Upper lobe of right lung (tissue), 1 donor: ENCODE measurements around the gene DBP. TPM values are rescaled to one million over a fixed set of nuclear protein-coding genes. Genes with fewer than 3 reads are reported as not detected.

Source experiments
- ATAC-seq: fragments of 200-7000 bp; cut with Tn5 transposase; one replicate; pipeline ENCODE4 v1.9.1; 2020; ENCODE audit warnings: mild to moderate bottlenecking, moderate library complexity
- DNase-seq: peaks from one replicate; pipeline ENCODE4 v3.0.0-alpha.2; 2020
- H3K27ac ChIP-seq: fragments of 200-600 bp; one replicate; pipeline ENCODE4 v1.8.0; 2022
- H3K27me3 ChIP-seq: fragments of 200-600 bp; one replicate; pipeline ENCODE4 v1.8.0; 2022; ENCODE audit warnings: mild to moderate bottlenecking
- H3K36me3 ChIP-seq: fragments of 200-600 bp; one replicate; pipeline ENCODE4 v1.8.0; 2022
- H3K4me1 ChIP-seq: fragments of 200-600 bp; one replicate; pipeline ENCODE4 v1.8.0; 2022
- H3K4me3 ChIP-seq: fragments of 200-600 bp; one replicate; pipeline ENCODE4 v1.8.0; 2022; ENCODE audit warnings: mild to moderate bottlenecking
- H3K9me3 ChIP-seq: fragments of 200-600 bp; one replicate; pipeline ENCODE4 v1.8.0; 2022
- intact Hi-C: fragments of 100-400 bp; cut with DNase I; formaldehyde crosslinking; loops from one replicate; pipeline ENCODE4 v1.11.0; 2022
- total RNA-seq: library from RNA; stranded (reverse); fragmentation: NEBNext Ultra II Directional; extraction: Animal tissue kit (Norgen Biotek cat#: 25700); gene quantifications from one replicate; pipeline ENCODE4 v1.2.1, GENCODE V29; 2021
- TF ChIP-seq, protein P1 (sequence below): fragments of 200-600 bp; IDR thresholded peaks from one replicate; pipeline ENCODE4 v1.8.0; 2022; ENCODE audit warnings: antibody characterized with exemption
- donor health status: DM: no; HTN: yes; CAD: no; lungs with severe emphysema.

The DBP gene
- total RNA-seq, 1 donor from 2014 or later: 17.7 TPM

DNA sequence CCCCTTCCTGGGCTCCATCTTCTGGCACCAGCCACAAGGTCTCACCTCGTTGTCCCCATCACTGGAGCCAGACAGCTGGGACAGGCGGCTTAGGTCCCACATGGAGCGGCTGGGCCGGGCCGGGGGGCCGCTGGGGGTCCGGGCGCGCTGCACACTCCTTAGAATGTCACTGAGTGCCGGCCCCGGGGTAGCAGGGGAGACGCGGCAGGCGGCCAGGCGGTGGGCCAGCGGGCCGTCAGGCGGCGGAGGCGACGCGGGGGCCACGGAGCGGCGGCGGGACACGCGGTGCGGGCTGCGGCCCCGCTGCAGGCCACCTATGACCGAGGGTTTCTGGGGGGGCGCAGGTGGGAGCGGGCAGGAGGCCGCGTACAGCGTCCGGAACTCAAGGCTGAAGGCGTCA, 33.7 kb downstream of the DBP start:
- Histone ChIP-seq H3K36me3 (no peaks in the 10 kb centered on the region), H3K9me3 (no peaks in the 10 kb centered on the region), H3K27me3 (no peaks in the 10 kb centered on the region), H3K27ac (no peak overlapping the region), H3K4me3 (no peak overlapping the region), H3K4me1 (no peaks in the 10 kb centered on the region)
- ATAC-seq (peak; percentile 5), DNase-seq (no peak)
- intact Hi-C loops: no loop called here
- TF ChIP-seq, protein P1, sequence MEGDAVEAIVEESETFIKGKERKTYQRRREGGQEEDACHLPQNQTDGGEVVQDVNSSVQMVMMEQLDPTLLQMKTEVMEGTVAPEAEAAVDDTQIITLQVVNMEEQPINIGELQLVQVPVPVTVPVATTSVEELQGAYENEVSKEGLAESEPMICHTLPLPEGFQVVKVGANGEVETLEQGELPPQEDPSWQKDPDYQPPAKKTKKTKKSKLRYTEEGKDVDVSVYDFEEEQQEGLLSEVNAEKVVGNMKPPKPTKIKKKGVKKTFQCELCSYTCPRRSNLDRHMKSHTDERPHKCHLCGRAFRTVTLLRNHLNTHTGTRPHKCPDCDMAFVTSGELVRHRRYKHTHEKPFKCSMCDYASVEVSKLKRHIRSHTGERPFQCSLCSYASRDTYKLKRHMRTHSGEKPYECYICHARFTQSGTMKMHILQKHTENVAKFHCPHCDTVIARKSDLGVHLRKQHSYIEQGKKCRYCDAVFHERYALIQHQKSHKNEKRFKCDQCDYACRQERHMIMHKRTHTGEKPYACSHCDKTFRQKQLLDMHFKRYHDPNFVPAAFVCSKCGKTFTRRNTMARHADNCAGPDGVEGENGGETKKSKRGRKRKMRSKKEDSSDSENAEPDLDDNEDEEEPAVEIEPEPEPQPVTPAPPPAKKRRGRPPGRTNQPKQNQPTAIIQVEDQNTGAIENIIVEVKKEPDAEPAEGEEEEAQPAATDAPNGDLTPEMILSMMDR: no peak

DNA sequence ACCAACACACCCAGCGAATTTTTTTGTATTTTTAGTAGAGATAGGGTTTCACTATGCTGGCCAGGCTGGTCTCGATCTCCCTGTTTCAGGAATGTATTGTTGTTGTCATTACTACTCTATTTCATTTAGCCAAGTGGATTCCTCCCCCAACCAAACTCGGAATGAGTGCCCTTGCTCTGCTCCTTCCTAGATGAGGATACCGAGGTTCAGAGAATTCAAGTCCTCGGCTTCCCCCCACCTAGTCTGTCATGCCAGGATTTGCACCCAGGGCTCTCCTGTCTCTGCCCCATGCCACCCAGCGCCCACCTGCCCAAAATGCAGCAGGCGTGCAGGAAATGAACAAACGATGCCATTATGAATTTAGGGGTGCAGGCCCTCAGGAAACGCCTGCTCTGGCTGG, 34.2 kb downstream of the DBP start:
- no peak for DNase-seq
- no peaks in the 10 kb centered on the region for H3K27me3 ChIP-seq
- no peaks in the 10 kb centered on the region for H3K4me1 ChIP-seq
- no peaks in the 10 kb centered on the region for H3K36me3 ChIP-seq
- no peak for ATAC-seq
- no peaks in the 10 kb centered on the region for H3K9me3 ChIP-seq
- TF ChIP-seq, protein P1: no peak
- H3K4me3 ChIP-seq: no peak overlapping the region
- H3K27ac ChIP-seq: no peak overlapping the region
- intact Hi-C loops: no loop called here

DNA sequence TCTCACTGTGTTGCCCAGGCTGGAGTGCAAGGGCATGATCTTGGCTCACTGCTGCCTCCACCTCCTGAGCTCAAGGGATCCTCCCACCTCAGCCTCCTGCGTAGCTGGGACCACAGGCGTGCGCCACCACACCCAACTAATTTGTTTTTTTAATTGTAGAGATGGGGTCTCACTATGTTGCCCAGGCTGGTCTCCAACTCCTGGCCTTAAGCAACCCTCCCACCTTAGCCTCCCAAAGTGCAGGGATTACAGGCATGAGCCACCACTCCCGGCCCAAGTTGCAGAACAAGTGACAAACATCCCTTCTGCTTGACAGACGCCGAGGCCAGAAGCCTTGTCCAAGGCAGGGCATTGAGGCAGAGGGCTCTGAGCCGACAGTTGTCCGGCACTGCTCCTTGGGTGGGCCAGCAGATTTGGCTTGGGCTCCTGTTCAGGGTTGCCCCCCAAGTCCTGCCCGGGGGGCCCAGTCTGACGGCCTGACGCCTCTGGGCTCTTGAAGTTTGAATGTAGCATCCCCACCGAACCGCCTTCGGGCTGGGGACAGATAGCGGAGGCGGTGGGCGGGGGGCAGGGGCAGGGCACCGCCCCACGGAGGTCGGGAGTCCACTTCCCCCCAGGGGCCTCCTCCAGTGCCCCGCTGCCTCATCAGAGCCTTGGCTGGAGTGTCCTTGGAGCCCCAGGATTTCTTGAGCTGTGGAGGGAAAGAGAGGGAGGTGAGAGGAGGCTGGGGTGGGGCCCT, 36.3 kb downstream of the DBP start:
- no peak overlapping the region for H3K27ac ChIP-seq
- no peaks in the 10 kb centered on the region for H3K27me3 ChIP-seq
- ATAC-seq (no peak), DNase-seq (no peak)
- no peaks in the 10 kb centered on the region for H3K36me3 ChIP-seq
- no peaks in the 10 kb centered on the region for H3K4me1 ChIP-seq
- no peaks in the 10 kb centered on the region for H3K9me3 ChIP-seq
- intact Hi-C loops: no loop called here
- TF ChIP-seq, protein P1: no peak
- H3K4me3 ChIP-seq: no peak overlapping the region

DNA sequence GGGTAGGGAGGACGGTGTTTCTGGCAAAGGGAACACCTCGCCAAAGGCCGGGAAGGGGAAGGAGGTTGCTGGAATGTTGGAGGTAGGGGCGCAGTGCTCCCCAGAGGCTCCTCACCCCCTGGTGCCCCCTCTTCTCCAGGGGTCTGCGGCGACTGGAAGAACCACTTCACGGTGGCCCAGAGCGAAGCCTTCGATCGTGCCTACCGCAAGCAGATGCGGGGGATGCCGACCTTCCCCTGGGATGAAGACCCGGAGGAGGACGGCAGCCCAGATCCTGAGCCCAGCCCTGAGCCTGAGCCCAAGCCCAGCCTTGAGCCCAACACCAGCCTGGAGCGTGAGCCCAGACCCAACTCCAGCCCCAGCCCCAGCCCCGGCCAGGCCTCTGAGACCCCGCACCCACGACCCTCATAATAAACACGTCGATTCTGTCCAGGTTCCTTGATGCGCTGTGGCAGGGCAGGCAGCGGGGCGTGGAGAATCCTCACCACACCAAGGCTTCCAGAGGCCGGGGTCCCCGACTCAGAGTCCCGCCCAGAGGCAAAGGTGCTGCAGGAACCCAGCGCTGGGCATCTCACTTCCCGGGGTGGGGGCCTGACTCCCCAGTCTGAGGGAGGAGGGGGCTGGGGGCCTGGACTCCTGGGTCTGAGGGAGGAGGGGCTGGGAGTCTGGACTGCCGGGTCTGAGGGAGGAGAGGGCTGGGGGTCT, 38.0 kb downstream of the DBP start:
- TF ChIP-seq, protein P1: no peak
- no peak overlapping the region for H3K4me3 ChIP-seq
- DNase-seq: no peak
- no peaks in the 10 kb centered on the region for H3K4me1 ChIP-seq
- no peaks in the 10 kb centered on the region for H3K36me3 ChIP-seq
- ATAC-seq: no peak
- intact Hi-C loops: no loop called here
- H3K27ac ChIP-seq: no peak overlapping the region
- no peaks in the 10 kb centered on the region for H3K9me3 ChIP-seq
- no peaks in the 10 kb centered on the region for H3K27me3 ChIP-seq

DNA sequence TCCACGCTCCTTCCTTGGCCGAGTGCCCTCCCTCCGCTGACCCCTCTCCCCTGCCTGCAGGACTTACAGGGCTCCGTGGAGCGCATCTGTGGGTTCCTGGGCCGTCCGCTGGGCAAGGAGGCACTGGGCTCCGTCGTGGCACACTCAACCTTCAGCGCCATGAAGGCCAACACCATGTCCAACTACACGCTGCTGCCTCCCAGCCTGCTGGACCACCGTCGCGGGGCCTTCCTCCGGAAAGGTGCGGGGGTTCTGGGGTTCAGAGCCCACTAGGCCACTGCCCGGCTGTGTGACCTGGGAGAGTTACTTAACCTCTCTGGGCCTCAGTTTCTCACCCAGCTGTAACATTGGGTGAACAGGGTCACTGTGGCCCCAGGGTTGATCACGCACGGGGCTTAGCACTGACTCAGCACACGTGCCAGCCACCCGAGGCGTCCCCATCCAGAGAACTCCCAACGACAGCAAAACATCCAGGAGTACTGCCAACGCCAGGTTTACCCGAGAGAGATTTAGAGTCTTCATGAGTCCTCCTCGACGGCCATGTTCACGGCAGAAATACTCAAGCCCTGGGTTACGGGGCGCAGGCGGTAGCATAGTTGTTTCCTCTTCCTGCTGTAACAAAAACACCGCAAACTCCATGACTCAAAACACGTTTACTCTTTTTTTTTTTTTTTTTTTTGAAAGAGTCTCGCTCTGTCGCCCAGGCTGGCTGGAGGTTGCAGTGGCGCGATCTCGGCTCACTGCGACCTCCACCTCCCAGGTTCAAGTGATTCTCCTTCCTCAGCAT, 40.3 kb downstream of the DBP start:
- ATAC-seq (no peak), DNase-seq (no peak)
- H3K36me3 ChIP-seq: no peaks in the 10 kb centered on the region
- H3K4me3 ChIP-seq: no peak overlapping the region
- no peaks in the 10 kb centered on the region for H3K27me3 ChIP-seq
- no peak overlapping the region for H3K27ac ChIP-seq
- intact Hi-C loops: no loop called here
- TF ChIP-seq, protein P1: no peak
- H3K9me3 ChIP-seq: no peaks in the 10 kb centered on the region
- H3K4me1 ChIP-seq: no peaks in the 10 kb centered on the region
